Endodermal cell (in vitro differentiated cells): ENCODE data around the gene WLS. TPM values are rescaled to one million over a fixed set of nuclear protein-coding genes. Genes with fewer than 3 reads are reported as not detected.

Experiments
- DNase-seq: peaks from one replicate; pipeline ENCODE4 v3.0.0-alpha.2; 2017
- H3K27ac ChIP-seq: 2 replicates; pipeline ENCODE4 v1.5.1; 2013; ENCODE audit warnings: mild to moderate bottlenecking, low read depth, low read length, moderate library complexity
- H3K27me3 ChIP-seq: 2 replicates; pipeline ENCODE4 v1.6.1; 2013; ENCODE audit warnings: mild to moderate bottlenecking, low read length, moderate library complexity; ENCODE audit not compliant: insufficient read depth, control insufficient read depth, poor library complexity, severe bottlenecking
- H3K36me3 ChIP-seq: 2 replicates; pipeline ENCODE4 v1.7.0; 2013; ENCODE audit warnings: mild to moderate bottlenecking, low read length, moderate library complexity; ENCODE audit not compliant: control insufficient read depth, insufficient read depth
- H3K4me1 ChIP-seq: one replicate; pipeline ENCODE4 v1.7.0; 2013; ENCODE audit warnings: low read length; ENCODE audit not compliant: control insufficient read depth, insufficient read depth
- H3K4me3 ChIP-seq: 2 replicates; pipeline ENCODE4 v1.5.1; 2013; ENCODE audit warnings: mild to moderate bottlenecking, low read length, moderate library complexity
- H3K9ac ChIP-seq: 2 replicates; pipeline ENCODE4 v1.6.1; 2013; ENCODE audit warnings: mild to moderate bottlenecking, low read length, moderate library complexity; ENCODE audit not compliant: poor library complexity, severe bottlenecking; ENCODE audit errors: extremely low read depth
- H3K9me3 ChIP-seq: 2 replicates; pipeline ENCODE4 v1.6.1; 2013; ENCODE audit warnings: mild to moderate bottlenecking, low read length, moderate library complexity; ENCODE audit not compliant: control insufficient read depth
- H3K27ac Mint-ChIP-seq: 2 replicates; pipeline ENCODE4 v1.8.0; 2020; ENCODE audit warnings: mixed read lengths
- H3K27me3 Mint-ChIP-seq: 2 replicates; pipeline ENCODE4 v1.8.0; 2021; ENCODE audit warnings: mild to moderate bottlenecking, mixed read lengths; ENCODE audit not compliant: insufficient read depth
- H3K36me3 Mint-ChIP-seq: 2 replicates; pipeline ENCODE4 v1.8.0; 2020; ENCODE audit warnings: low read depth, mixed read lengths
- H3K4me1 Mint-ChIP-seq: 2 replicates; pipeline ENCODE4 v1.8.0; 2020; ENCODE audit warnings: mixed read lengths
- H3K4me3 Mint-ChIP-seq: 2 replicates; pipeline ENCODE4 v1.8.0; 2020; ENCODE audit warnings: mild to moderate bottlenecking, moderate library complexity, mixed read lengths
- H3K9me3 Mint-ChIP-seq: 2 replicates; pipeline ENCODE4 v1.8.0; 2020; ENCODE audit warnings: mild to moderate bottlenecking, mixed read lengths
- CTCF ChIP-seq: fragments of 200-600 bp; sonication (generic); conservative IDR thresholded peaks from 2 replicates; pipeline ENCODE4 v1.5.0; 2021; ENCODE audit warnings: antibody characterized with exemption, mild to moderate bottlenecking
- WGBS, 2 experiments: methylation state at CpG; one replicate each; pipeline versions ENCODE4 v1.1.5 to v1.1.7; 2013; ENCODE audit warnings: missing lambda C conversion rate in 2 of 2, mixed read lengths in 1 of 2; ENCODE audit not compliant: insufficient coverage in 1 of 2, insufficient read length in 1 of 2; 5-methylcytosine and 5-hydroxymethylcytosine counted together
- total RNA-seq, 2 donors: library from RNA; stranded (reverse); fragmentation: NEBNext Ultra II Directional in 1 of 2; extraction: Animal tissue kit (Norgen Biotek cat#: 25700) in 1 of 2; gene quantifications; 2 replicates in 1 of 2; 3 replicates in 1 of 2; pipeline ENCODE4 v1.2.1, GENCODE V29; 2021

Gene WLS
- total RNA-seq, 2 donors from 2014 or later = 90.8 to 115 TPM

- H3K27ac Mint-ChIP-seq = no peak overlapping the region
- peaks cover 7% of the 10 kb centered on the region for H3K27me3 Mint-ChIP-seq
- Histone ChIP-seq H3K27ac (no peak overlapping the region), H3K4me3 (no peak overlapping the region), H3K36me3 (no peaks in the 10 kb centered on the region), H3K27me3 (no peaks in the 10 kb centered on the region), H3K9me3 (no peaks in the 10 kb centered on the region), H3K9ac (no peak overlapping the region), H3K4me1 (peaks cover 3% of the 10 kb centered on the region)
- H3K4me1 Mint-ChIP-seq = peaks cover 5% of the 10 kb centered on the region
- no peaks in the 10 kb centered on the region for H3K36me3 Mint-ChIP-seq
- WGBS, 2 experiments = 92 to 100% methylated on average over 2 to 3 of the region's 3 CpGs
- no peak overlapping the region for H3K4me3 Mint-ChIP-seq
- no peaks in the 10 kb centered on the region for H3K9me3 Mint-ChIP-seq
- TF ChIP-seq CTCF = no peak
- DNase-seq = no peak
Measured at GRCh38 chr1:68205794-68206358, 26.4 kb downstream of the WLS start.

- 88 to 97% methylated on average over 2 to 4 of the region's 4 CpGs for WGBS, 2 experiments
Measured at GRCh38 chr1:68204977-68205630, 27.2 kb downstream of the WLS start.

DNA sequence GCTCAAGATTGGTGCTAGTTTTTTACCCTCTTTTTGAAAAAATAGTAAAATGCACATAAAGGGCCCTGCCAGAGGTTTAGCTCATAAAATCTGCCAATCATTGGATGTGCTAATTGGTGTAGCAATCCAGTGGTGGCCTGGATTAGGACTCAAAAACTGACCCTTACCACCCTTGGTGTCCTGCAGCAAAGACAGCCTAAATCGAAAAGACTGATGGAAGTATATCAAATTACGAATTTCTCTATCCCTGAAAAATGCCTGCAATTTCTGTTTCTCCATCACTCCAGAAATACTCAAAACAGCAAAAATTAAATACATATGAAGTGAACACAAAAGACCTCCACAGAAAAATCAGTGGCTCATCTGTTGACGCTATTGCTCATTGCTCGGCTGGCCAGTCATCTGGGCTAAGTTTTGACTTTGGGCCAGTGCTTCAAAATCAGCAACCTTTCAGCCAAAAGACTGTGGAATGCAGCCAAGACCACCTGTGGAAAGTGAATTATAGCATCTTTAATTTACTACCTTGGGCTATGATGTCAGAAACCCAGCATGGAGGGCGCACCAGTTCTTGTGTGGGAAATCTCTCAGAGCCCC is 30.0 kb downstream of the WLS start:
- no peaks in the 10 kb centered on the region for H3K9me3 Mint-ChIP-seq
- Histone ChIP-seq H3K4me3 (no peak overlapping the region), H3K9ac (no peak overlapping the region), H3K27me3 (no peaks in the 10 kb centered on the region), H3K9me3 (no peaks in the 10 kb centered on the region), H3K36me3 (no peaks in the 10 kb centered on the region), H3K4me1 (peaks cover 13% of the 10 kb centered on the region), H3K27ac (no peak overlapping the region)
- H3K27ac Mint-ChIP-seq = no peak overlapping the region
- peaks cover 2% of the 10 kb centered on the region for H3K27me3 Mint-ChIP-seq
- H3K36me3 Mint-ChIP-seq = no peaks in the 10 kb centered on the region
- TF ChIP-seq CTCF = no peak
- no peak for DNase-seq
- peaks cover 23% of the 10 kb centered on the region for H3K4me1 Mint-ChIP-seq
- no peak overlapping the region for H3K4me3 Mint-ChIP-seq
- 95 to 97% methylated on average over 4 to 5 of the region's 5 CpGs for WGBS, 2 experiments

More at GRCh38 chr1:68204977-68205630, 27.2 kb downstream of the WLS start:
- Histone ChIP-seq H3K4me3 (no peak overlapping the region), H3K27ac (no peak overlapping the region), H3K36me3 (no peaks in the 10 kb centered on the region), H3K27me3 (no peaks in the 10 kb centered on the region), H3K4me1 (peaks cover 3% of the 10 kb centered on the region), H3K9ac (no peak overlapping the region), H3K9me3 (no peaks in the 10 kb centered on the region)
- peaks cover 4% of the 10 kb centered on the region for H3K27me3 Mint-ChIP-seq
- no peaks in the 10 kb centered on the region for H3K36me3 Mint-ChIP-seq
- H3K4me1 Mint-ChIP-seq = no peaks in the 10 kb centered on the region
- no peak for TF ChIP-seq CTCF
- no peaks in the 10 kb centered on the region for H3K9me3 Mint-ChIP-seq
- H3K4me3 Mint-ChIP-seq = no peak overlapping the region
- no peak overlapping the region for H3K27ac Mint-ChIP-seq
- no peak for DNase-seq
